Measurements from ENCODE around the gene TMEM181. TPM values are rescaled to one million over a fixed set of nuclear protein-coding genes. Genes with fewer than 3 reads are reported as not detected.
A peak's percentile ranks its signal among the peaks of the same experiment; 100 is the strongest.
"Not testable (repeated sequence)": the region's sequence is repeated elsewhere in the genome, so short reads cannot be mapped to it uniquely, and the experiment has no call there.

Gene TMEM181
- total RNA-seq, 1 donor from 2014 or later = 35.3 TPM

- no peak overlapping the region for H3K4me3 ChIP-seq (ENCODE audit: low read depth, low read length)
- no peaks in the 10 kb centered on the region for H3K27me3 ChIP-seq (ENCODE audit: control insufficient read depth, insufficient read depth, low read length)
- DNase-seq (ENCODE audit: low read depth) (no peak), FAIRE-seq (no peak)
- TF ChIP-seq CTCF (IDR thresholded peaks at IDR 0.05; ENCODE audit: insufficient read depth, low read length, severe bottlenecking) = no peak
- no peaks in the 10 kb centered on the region for H3K36me3 ChIP-seq (ENCODE audit: control insufficient read depth, insufficient read depth, low read length)
Measured at GRCh38 chr6:158667360-158667981, 107.6 kb downstream of the TMEM181 start.

DNA sequence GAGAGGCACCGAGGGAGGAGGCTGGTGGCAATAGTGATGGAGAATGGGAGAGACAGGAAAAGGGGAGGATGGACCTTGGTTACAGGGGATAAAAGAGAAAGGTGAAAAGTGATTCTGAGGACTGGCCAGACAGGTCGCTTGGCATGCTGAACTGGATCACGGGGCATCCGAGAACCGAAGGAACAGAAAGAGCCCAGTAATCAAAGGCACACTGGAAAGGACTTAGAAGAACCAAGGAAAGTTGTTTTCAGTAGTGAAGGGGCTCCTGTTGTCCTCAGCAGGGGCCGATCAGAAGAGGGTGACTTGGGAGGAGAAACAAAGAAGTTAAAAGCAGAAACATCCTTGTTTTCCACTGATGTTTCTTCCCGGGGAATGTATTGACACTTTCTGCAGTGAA is 108.8 kb downstream of the TMEM181 start:
- H3K36me3 ChIP-seq (ENCODE audit: control insufficient read depth, insufficient read depth, low read length) = no peaks in the 10 kb centered on the region
- H3K27me3 ChIP-seq (ENCODE audit: control insufficient read depth, insufficient read depth, low read length) = no peaks in the 10 kb centered on the region
- TF ChIP-seq CTCF (IDR thresholded peaks at IDR 0.05; ENCODE audit: insufficient read depth, low read length, severe bottlenecking) = no peak
- no peak for DNase-seq (ENCODE audit: low read depth)
- FAIRE-seq = no peak
- H3K4me3 ChIP-seq (ENCODE audit: low read depth, low read length) = no peak overlapping the region

- Histone ChIP-seq H3K4me3 (ENCODE audit: low read depth, low read length) (no peak overlapping the region), H3K36me3 (ENCODE audit: control insufficient read depth, insufficient read depth, low read length) (no peaks in the 10 kb centered on the region), H3K27me3 (ENCODE audit: control insufficient read depth, insufficient read depth, low read length) (no peaks in the 10 kb centered on the region)
- DNase-seq (ENCODE audit: low read depth) = peak; percentile 78
- TF ChIP-seq CTCF (IDR thresholded peaks at IDR 0.05; ENCODE audit: insufficient read depth, low read length, severe bottlenecking) = no peak
- no peak for FAIRE-seq
Measured at GRCh38 chr6:158669145-158670035, 109.5 kb downstream of the TMEM181 start.

GRCh38 chr6:158672119-158672518 is 112.2 kb downstream of the TMEM181 start:
- H3K4me3 ChIP-seq (ENCODE audit: low read depth, low read length); H3K36me3 ChIP-seq (ENCODE audit: control insufficient read depth, insufficient read depth, low read length); DNase-seq (ENCODE audit: low read depth); H3K27me3 ChIP-seq (ENCODE audit: control insufficient read depth, insufficient read depth, low read length); FAIRE-seq: not testable (repeated sequence)

DNA sequence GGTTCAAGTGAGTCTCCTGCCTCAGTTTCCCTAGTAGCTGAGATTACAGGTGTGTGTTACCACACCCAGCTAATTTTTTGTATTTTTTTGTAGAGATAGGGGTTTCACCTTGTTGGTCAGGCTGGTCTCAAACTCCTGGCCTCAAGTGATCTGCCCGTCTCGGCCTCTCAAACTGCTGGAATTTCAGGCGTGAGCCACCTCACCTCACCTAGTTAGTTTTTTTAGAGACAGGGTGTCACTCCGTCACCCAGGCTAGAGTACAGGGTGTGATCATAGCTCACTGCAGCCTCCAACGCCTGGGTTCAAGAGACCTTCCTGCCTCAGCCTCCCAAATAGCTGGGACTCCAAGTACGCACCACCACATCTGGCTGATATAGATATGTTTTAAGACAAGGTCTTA is 112.8 kb downstream of the TMEM181 start:
- no peaks in the 10 kb centered on the region for H3K27me3 ChIP-seq (ENCODE audit: control insufficient read depth, insufficient read depth, low read length)
- no peak for DNase-seq (ENCODE audit: low read depth)
- FAIRE-seq = no peak
- no peak overlapping the region for H3K4me3 ChIP-seq (ENCODE audit: low read depth, low read length)
- no peaks in the 10 kb centered on the region for H3K36me3 ChIP-seq (ENCODE audit: control insufficient read depth, insufficient read depth, low read length)
- no peak for TF ChIP-seq CTCF (IDR thresholded peaks at IDR 0.05; ENCODE audit: insufficient read depth, low read length, severe bottlenecking)

GRCh38 chr6:158674342-158675131 is 114.6 kb downstream of the TMEM181 start:
- no peak for DNase-seq (ENCODE audit: low read depth)
- no peak for FAIRE-seq

GRCh38 chr6:158677094-158677493 is 117.2 kb downstream of the TMEM181 start:
- FAIRE-seq; H3K36me3 ChIP-seq (ENCODE audit: control insufficient read depth, insufficient read depth, low read length): not testable (repeated sequence)

More at GRCh38 chr6:158674342-158675131, 114.6 kb downstream of the TMEM181 start:
- no peak for TF ChIP-seq CTCF (IDR thresholded peaks at IDR 0.05; ENCODE audit: insufficient read depth, low read length, severe bottlenecking)
- no peaks in the 10 kb centered on the region for H3K27me3 ChIP-seq (ENCODE audit: control insufficient read depth, insufficient read depth, low read length)
- no peak overlapping the region for H3K4me3 ChIP-seq (ENCODE audit: low read depth, low read length)
- no peaks in the 10 kb centered on the region for H3K36me3 ChIP-seq (ENCODE audit: control insufficient read depth, insufficient read depth, low read length)

More at GRCh38 chr6:158677094-158677493, 117.2 kb downstream of the TMEM181 start:
- DNase-seq (ENCODE audit: low read depth); H3K27me3 ChIP-seq (ENCODE audit: control insufficient read depth, insufficient read depth, low read length); H3K4me3 ChIP-seq (ENCODE audit: low read depth, low read length): not testable (repeated sequence)
